ENCODE results near the gene KISS1R.
A peak's percentile ranks its signal among the peaks of the same experiment; 100 is the strongest.
"Not testable (repeated sequence)": the region's sequence is repeated elsewhere in the genome, so short reads cannot be mapped to it uniquely, and the experiment has no call there.

KISS1R gene

GRCh38 chr19:882871-883497 is 34.1 kb upstream of the KISS1R start:
- DNase-seq = no peak

GRCh38 chr19:883661-884211 is 33.4 kb upstream of the KISS1R start:
- DNase-seq = no peak

GRCh38 chr19:884420-885211 is 32.5 kb upstream of the KISS1R start:
- DNase-seq = no peak

GRCh38 chr19:885536-886224 is 31.5 kb upstream of the KISS1R start:
- no peak for DNase-seq

GRCh38 chr19:887072-887471 is 30.1 kb upstream of the KISS1R start:
- peak; percentile 40 to 44 (median 41) for DNase-seq

GRCh38 chr19:887599-887998 is 29.5 kb upstream of the KISS1R start:
- DNase-seq = no peak

GRCh38 chr19:888581-889385 is 28.4 kb upstream of the KISS1R start:
- no peak for DNase-seq

- no peak for DNase-seq
Measured at GRCh38 chr19:889662-890295, 27.4 kb upstream of the KISS1R start.

GRCh38 chr19:890831-891230 is 26.3 kb upstream of the KISS1R start:
- DNase-seq = no peak

- DNase-seq = not testable (repeated sequence)
Measured at GRCh38 chr19:891421-892200, 25.5 kb upstream of the KISS1R start.

- peak; percentile 35 to 62 (median 50) for DNase-seq
Measured at GRCh38 chr19:892243-892893, 24.8 kb upstream of the KISS1R start.

- peak; percentile 96 to 97 (median 97) for DNase-seq
Measured at GRCh38 chr19:892894-893689, 24.0 kb upstream of the KISS1R start, which contains the start of the genes MED16 and RNU6-9. TSS of gene MED16 (minus strand) at chr19:893187. CDS start at chr19:891131, 2,056 bp downstream. TSS of gene RNU6-9 (plus strand) at chr19:893484.

GRCh38 chr19:896434-896833 is 20.7 kb upstream of the KISS1R start:
- DNase-seq = no peak

- no peak for DNase-seq
Measured at GRCh38 chr19:896999-897398, 20.1 kb upstream of the KISS1R start.

- DNase-seq = no peak
Measured at GRCh38 chr19:897442-898039, 19.6 kb upstream of the KISS1R start.

- DNase-seq = no peak
Measured at GRCh38 chr19:898663-899062, 18.5 kb upstream of the KISS1R start.

- DNase-seq = no peak
Measured at GRCh38 chr19:899336-900042, 17.6 kb upstream of the KISS1R start.

GRCh38 chr19:900043-900301 is 17.2 kb upstream of the KISS1R start:
- no peak for DNase-seq

All from suppressor macrophage treated with lipopolysaccharide for 1 hour (primary cell).